IPS-18a (cell line): ENCODE measurements around the gene HNF1A.

Experiments
- H3K27ac ChIP-seq: one replicate; pipeline ENCODE4 v1.5.1; 2013; ENCODE audit warnings: low read length
- H3K27me3 ChIP-seq: one replicate; pipeline ENCODE4 v1.6.1; 2013; ENCODE audit warnings: mild to moderate bottlenecking, low read length; ENCODE audit not compliant: control insufficient read depth, insufficient read depth
- H3K36me3 ChIP-seq: one replicate; pipeline ENCODE4 v1.6.1; 2013; ENCODE audit warnings: low read depth, low read length; ENCODE audit not compliant: control insufficient read depth
- H3K4me1 ChIP-seq: one replicate; pipeline ENCODE4 v1.6.1; 2013; ENCODE audit warnings: low read depth, low read length; ENCODE audit not compliant: control insufficient read depth
- H3K4me3 ChIP-seq: one replicate; pipeline ENCODE4 v1.5.1; 2013; ENCODE audit warnings: low read length
- H3K9ac ChIP-seq: one replicate; pipeline ENCODE4 v1.6.1; 2013; ENCODE audit warnings: mild to moderate bottlenecking, low read length, moderate library complexity
- H3K9me3 ChIP-seq: one replicate; pipeline ENCODE4 v1.6.1; 2013; ENCODE audit warnings: low read depth, low read length; ENCODE audit not compliant: control insufficient read depth

Gene HNF1A

DNA sequence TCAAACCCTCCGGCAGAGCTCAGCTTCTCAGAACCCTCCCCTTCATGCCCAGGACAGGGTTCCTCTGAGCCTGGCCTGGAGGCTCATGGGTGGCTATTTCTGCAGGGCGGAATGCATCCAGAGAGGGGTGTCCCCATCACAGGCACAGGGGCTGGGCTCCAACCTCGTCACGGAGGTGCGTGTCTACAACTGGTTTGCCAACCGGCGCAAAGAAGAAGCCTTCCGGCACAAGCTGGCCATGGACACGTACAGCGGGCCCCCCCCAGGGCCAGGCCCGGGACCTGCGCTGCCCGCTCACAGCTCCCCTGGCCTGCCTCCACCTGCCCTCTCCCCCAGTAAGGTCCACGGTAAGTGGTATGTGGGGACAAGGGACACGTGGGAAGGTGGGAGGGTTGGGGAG is 15.7 kb downstream of the HNF1A start:
- Histone ChIP-seq H3K27me3 (no peaks in the 10 kb centered on the region), H3K4me1 (no peaks in the 10 kb centered on the region), H3K36me3 (no peaks in the 10 kb centered on the region), H3K9ac (no peak overlapping the region), H3K9me3 (no peaks in the 10 kb centered on the region), H3K27ac (no peak overlapping the region), H3K4me3 (no peak overlapping the region)

GRCh38 chr12:120994589-120995337 is 16.4 kb downstream of the HNF1A start:
- H3K27ac ChIP-seq = no peak overlapping the region
- no peaks in the 10 kb centered on the region for H3K36me3 ChIP-seq
- no peak overlapping the region for H3K9ac ChIP-seq
- H3K27me3 ChIP-seq = no peaks in the 10 kb centered on the region
- H3K9me3 ChIP-seq = no peaks in the 10 kb centered on the region
- no peaks in the 10 kb centered on the region for H3K4me1 ChIP-seq
- no peak overlapping the region for H3K4me3 ChIP-seq

DNA sequence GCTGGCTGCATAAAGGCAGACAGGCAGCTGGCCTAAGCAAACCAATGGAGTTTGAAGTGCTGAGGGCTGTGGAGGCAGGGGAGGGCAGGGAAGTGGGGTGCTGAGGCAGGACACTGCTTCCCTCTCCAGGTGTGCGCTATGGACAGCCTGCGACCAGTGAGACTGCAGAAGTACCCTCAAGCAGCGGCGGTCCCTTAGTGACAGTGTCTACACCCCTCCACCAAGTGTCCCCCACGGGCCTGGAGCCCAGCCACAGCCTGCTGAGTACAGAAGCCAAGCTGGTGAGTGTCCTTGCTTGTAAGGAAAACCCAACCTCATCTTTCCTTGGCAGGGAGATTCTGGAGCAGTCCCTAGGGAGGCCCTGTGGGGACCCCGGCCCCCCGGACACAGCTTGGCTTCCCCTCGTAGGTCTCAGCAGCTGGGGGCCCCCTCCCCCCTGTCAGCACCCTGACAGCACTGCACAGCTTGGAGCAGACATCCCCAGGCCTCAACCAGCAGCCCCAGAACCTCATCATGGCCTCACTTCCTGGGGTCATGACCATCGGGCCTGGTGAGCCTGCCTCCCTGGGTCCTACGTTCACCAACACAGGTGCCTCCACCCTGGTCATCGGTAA is 17.9 kb downstream of the HNF1A start:
- Histone ChIP-seq H3K4me3 (no peak overlapping the region), H3K9me3 (no peaks in the 10 kb centered on the region), H3K36me3 (no peaks in the 10 kb centered on the region), H3K4me1 (no peaks in the 10 kb centered on the region), H3K27me3 (no peaks in the 10 kb centered on the region), H3K27ac (no peak overlapping the region), H3K9ac (no peak overlapping the region)

GRCh38 chr12:120997448-120997847 is 19.1 kb downstream of the HNF1A start:
- Histone ChIP-seq H3K27me3 (no peaks in the 10 kb centered on the region), H3K36me3 (peaks cover 3% of the 10 kb centered on the region), H3K9me3 (no peaks in the 10 kb centered on the region), H3K4me3 (no peak overlapping the region), H3K9ac (no peak overlapping the region), H3K27ac (no peak overlapping the region), H3K4me1 (no peaks in the 10 kb centered on the region)

GRCh38 chr12:120998435-120998834 is 20.1 kb downstream of the HNF1A start:
- no peaks in the 10 kb centered on the region for H3K4me1 ChIP-seq
- no peak overlapping the region for H3K9ac ChIP-seq
- H3K4me3 ChIP-seq = no peak overlapping the region
- H3K27ac ChIP-seq = no peak overlapping the region
- H3K36me3 ChIP-seq = peaks cover 9% of the 10 kb centered on the region
- H3K27me3 ChIP-seq = no peaks in the 10 kb centered on the region
- no peaks in the 10 kb centered on the region for H3K9me3 ChIP-seq

DNA sequence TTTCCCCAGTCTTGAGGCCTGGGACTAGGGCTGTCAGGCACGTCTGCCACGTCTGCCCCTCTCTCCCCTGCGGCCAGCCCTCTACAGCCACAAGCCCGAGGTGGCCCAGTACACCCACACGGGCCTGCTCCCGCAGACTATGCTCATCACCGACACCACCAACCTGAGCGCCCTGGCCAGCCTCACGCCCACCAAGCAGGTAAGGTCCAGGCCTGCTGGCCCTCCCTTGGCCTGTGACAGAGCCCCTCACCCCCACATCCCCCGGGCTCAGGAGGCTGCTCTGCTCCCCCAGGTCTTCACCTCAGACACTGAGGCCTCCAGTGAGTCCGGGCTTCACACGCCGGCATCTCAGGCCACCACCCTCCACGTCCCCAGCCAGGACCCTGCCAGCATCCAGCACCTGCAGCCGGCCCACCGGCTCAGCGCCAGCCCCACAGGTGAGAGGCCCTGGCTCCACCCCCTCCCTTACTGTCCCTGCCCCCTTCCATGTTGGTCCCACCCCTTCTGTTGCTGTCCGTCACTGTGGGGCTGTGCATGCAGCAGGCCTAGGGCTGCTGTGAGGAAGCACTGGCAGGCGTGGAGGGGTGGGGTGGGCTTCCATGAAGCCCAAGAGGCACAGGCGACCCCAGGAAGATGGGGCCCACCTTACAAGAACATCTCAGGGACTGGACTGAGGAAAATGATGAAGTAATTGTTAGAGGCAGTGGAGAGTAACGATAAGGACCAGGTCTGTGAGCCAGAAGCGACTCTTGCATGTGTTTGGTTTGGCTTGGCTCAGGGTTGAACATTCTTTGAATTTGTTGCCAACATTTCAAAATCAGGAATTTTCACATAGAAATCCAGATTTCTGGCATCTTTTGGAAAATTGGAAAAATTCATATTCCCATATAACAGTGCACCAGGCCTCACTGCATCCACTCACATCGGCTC is 21.1 kb downstream of the HNF1A start:
- Histone ChIP-seq H3K4me3 (no peak overlapping the region), H3K9me3 (no peaks in the 10 kb centered on the region), H3K36me3 (peaks cover 20% of the 10 kb centered on the region), H3K27ac (no peak overlapping the region), H3K9ac (no peak overlapping the region), H3K27me3 (no peaks in the 10 kb centered on the region), H3K4me1 (no peaks in the 10 kb centered on the region)

DNA sequence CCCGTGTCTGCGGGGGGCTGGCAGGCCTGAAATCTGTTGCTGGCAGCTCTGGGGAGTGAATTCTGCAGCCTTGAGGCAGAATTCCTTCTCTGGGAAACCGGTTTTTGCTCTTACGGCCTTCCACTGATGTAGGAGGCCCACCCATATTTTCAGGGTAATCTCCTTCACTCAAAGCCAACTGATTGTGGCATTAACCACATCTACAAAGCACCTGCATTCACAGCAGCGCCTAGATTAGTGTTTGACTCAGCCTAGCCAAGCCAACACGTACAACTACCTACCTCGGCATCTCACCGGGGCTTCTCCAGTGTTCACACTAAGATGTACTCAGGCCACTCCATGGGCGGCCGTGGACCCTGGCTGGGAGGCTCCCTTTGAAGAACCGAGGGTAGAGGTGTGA is 22.2 kb downstream of the HNF1A start:
- no peaks in the 10 kb centered on the region for H3K9me3 ChIP-seq
- no peak overlapping the region for H3K4me3 ChIP-seq
- no peaks in the 10 kb centered on the region for H3K27me3 ChIP-seq
- no peak overlapping the region for H3K27ac ChIP-seq
- H3K4me1 ChIP-seq = no peaks in the 10 kb centered on the region
- no peak overlapping the region for H3K9ac ChIP-seq
- H3K36me3 ChIP-seq = peaks cover 26% of the 10 kb centered on the region

DNA sequence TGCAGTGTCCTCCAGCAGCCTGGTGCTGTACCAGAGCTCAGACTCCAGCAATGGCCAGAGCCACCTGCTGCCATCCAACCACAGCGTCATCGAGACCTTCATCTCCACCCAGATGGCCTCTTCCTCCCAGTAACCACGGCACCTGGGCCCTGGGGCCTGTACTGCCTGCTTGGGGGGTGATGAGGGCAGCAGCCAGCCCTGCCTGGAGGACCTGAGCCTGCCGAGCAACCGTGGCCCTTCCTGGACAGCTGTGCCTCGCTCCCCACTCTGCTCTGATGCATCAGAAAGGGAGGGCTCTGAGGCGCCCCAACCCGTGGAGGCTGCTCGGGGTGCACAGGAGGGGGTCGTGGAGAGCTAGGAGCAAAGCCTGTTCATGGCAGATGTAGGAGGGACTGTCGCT is 22.7 kb downstream of the HNF1A start:
- Histone ChIP-seq H3K9me3 (no peaks in the 10 kb centered on the region), H3K4me1 (no peaks in the 10 kb centered on the region), H3K4me3 (no peak overlapping the region), H3K27ac (no peak overlapping the region), H3K9ac (no peak overlapping the region), H3K36me3 (peaks cover 28% of the 10 kb centered on the region), H3K27me3 (no peaks in the 10 kb centered on the region)

GRCh38 chr12:121001841-121002483 is 23.6 kb downstream of the HNF1A start:
- H3K27me3 ChIP-seq = no peaks in the 10 kb centered on the region
- no peak overlapping the region for H3K27ac ChIP-seq
- H3K9me3 ChIP-seq = no peaks in the 10 kb centered on the region
- H3K4me3 ChIP-seq = no peak overlapping the region
- H3K9ac ChIP-seq = no peak overlapping the region
- H3K36me3 ChIP-seq = peaks cover 28% of the 10 kb centered on the region
- H3K4me1 ChIP-seq = no peaks in the 10 kb centered on the region

DNA sequence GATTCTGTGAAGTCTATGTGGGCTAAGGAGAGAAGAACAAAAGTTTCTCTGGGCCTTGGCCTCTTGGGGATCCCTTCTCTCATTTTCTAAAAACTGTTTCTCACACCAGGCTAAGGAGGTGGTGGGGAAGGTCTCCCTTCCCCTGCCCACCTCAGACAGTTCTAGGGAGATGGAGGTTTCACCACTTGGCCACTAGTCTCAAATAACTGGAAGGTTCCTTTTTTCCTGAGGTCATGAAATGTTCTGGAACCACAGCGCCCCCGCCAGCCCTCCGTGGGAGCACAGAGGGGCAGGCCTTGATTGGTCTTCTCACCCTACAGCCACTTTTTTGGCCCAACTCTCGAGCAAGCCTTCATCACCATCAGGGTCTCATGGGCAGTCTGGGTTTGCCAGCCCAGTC is 25.3 kb downstream of the HNF1A start:
- Histone ChIP-seq H3K9me3 (no peaks in the 10 kb centered on the region), H3K27ac (no peak overlapping the region), H3K4me3 (no peak overlapping the region), H3K9ac (no peak overlapping the region), H3K4me1 (no peaks in the 10 kb centered on the region), H3K27me3 (no peaks in the 10 kb centered on the region), H3K36me3 (peaks cover 44% of the 10 kb centered on the region)

GRCh38 chr12:121004253-121004815 is 26.0 kb downstream of the HNF1A start:
- Histone ChIP-seq H3K27me3 (no peaks in the 10 kb centered on the region), H3K9me3 (no peaks in the 10 kb centered on the region), H3K9ac (no peak overlapping the region), H3K27ac (no peak overlapping the region), H3K4me3 (no peak overlapping the region), H3K36me3 (peaks cover 51% of the 10 kb centered on the region), H3K4me1 (no peaks in the 10 kb centered on the region)
